ENCODE data around the gene RANBP3. TPM values are rescaled to one million over a fixed set of nuclear protein-coding genes. Genes with fewer than 3 reads are reported as not detected.

RANBP3 gene
- total RNA-seq, 6 experiments from 2014 or later = 57.6 to 80.9 (median 70.4) TPM

DNA sequence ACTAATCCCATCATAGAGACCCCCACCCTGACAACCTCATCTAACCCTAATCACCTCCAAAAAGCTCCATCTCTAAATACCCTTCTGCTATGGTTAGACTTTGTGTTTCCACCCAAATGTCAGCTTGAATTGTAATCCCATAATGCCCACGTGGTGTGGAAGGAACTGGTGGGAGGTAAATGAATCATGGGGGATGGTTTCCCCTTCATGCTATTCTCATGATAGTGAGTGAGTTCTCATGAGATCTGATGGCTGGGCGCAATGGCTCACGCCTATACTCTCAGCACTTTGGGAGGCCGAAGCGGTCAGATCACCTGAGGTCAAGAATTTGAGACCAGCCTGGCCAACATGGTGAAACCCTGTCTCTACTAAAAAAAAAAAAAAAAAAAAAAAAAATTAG lies 70.7 kb downstream of the RANBP3 start:
- no peak overlapping the region for H3K4me3 Mint-ChIP-seq
- TF ChIP-seq, protein P1, sequence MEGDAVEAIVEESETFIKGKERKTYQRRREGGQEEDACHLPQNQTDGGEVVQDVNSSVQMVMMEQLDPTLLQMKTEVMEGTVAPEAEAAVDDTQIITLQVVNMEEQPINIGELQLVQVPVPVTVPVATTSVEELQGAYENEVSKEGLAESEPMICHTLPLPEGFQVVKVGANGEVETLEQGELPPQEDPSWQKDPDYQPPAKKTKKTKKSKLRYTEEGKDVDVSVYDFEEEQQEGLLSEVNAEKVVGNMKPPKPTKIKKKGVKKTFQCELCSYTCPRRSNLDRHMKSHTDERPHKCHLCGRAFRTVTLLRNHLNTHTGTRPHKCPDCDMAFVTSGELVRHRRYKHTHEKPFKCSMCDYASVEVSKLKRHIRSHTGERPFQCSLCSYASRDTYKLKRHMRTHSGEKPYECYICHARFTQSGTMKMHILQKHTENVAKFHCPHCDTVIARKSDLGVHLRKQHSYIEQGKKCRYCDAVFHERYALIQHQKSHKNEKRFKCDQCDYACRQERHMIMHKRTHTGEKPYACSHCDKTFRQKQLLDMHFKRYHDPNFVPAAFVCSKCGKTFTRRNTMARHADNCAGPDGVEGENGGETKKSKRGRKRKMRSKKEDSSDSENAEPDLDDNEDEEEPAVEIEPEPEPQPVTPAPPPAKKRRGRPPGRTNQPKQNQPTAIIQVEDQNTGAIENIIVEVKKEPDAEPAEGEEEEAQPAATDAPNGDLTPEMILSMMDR (IDR thresholded peaks at IDR 0.05) = no peak

DNA sequence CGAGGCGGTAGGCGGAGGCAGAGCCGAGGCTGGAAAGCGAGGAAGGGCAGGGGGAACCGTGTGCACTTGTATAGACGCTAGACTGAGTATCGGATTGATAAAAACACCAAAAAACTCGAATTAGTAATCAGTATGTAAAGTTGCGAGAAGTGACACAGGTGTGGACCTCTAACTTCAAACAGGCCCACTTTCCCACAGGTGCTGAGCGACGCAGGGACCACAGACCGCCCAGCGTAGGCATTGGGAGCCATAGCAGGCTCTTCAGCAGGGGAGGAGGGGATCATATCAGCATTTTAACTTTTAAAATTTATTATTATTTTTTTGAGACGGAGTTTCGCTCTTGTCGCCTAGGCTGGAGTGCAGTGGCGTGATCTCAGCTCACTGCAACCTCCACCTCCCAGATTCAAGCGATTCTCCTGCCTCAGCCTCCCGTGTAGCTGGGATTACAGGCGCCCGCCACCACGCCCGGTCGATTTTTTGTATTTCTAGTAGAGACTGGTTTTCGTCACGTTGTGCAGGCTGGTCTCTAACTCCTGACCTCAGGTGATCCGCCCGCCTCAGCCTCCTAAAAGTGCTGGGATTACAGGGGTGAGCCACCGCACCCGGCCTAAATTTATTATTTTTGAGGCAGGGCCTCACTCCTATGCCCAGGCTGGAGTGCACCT lies 72.7 kb downstream of the RANBP3 start:
- peak overlapping the region; percentile 96 for H3K4me3 Mint-ChIP-seq
- no peak overlapping the region for H3K27ac Mint-ChIP-seq
- peaks cover 11% of the 10 kb centered on the region for H3K36me3 Mint-ChIP-seq (ENCODE audit: low read depth)
- no peak for DNase-seq
- peaks cover 7% of the 10 kb centered on the region for H3K27me3 Mint-ChIP-seq (ENCODE audit: insufficient read depth)
- H3K9me3 Mint-ChIP-seq = no peaks in the 10 kb centered on the region
- peaks cover 12% of the 10 kb centered on the region for H3K4me1 Mint-ChIP-seq (ENCODE audit: low read depth)
- TF ChIP-seq, protein P1 (IDR thresholded peaks at IDR 0.05) = no peak

More for the DNA sequence above, 70.7 kb downstream of the RANBP3 start:
- peaks cover 6% of the 10 kb centered on the region; the same call in 1 of the 2 replicates for H3K4me1 Mint-ChIP-seq (ENCODE audit: low read depth)
- peaks cover 5% of the 10 kb centered on the region; the same call in 1 of the 2 replicates for H3K36me3 Mint-ChIP-seq (ENCODE audit: low read depth)
- no peaks in the 10 kb centered on the region for H3K9me3 Mint-ChIP-seq
- no peak overlapping the region for H3K27ac Mint-ChIP-seq
- peaks cover 7% of the 10 kb centered on the region for H3K27me3 Mint-ChIP-seq (ENCODE audit: insufficient read depth)
- no peak for DNase-seq

DNA sequence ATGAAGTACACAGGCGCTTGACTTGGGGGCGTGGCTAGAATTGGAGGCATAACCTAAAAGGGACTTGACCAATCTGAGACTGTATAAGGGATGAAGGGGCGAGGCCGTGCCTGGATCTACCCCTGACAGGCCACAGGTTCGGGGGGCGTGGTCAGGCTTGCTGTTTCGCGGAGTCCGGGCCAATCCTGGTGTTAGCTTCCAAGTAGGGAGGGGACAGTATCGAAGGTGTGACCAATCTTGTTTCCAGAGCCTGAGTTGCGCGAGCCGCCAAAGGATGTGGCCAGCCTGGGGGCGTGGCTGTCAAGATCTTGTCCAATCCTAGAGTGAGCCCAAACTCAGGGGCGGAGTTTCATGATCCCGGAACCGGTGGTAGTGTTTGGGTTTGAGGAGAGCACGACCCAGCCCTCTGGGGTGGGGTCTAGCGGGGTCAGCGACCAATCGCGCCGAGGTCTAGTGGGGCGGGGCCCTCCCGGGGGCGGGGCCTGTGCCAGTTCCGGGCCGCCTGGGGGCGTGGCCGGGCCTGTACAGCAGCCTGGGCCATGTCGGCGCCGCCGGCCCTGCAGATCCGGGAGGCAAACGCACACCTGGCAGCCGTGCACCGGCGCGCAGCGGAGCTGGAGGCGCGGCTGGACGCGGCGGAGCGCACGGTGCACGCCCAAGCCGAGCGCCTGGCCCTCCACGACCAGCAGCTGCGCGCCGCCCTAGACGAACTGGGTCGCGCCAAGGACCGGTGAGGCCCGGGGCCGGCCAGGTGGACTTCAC lies 73.4 kb downstream of the RANBP3 start, which contains the start of gene VMAC:
Gene VMAC (plus strand): TSS at position 521 of the 762 bp plus-strand sequence. CDS start 19 bp downstream, at position 540.
- Mint-ChIP-seq H3K36me3 (ENCODE audit: low read depth) (peaks cover 16% of the 10 kb centered on the region), H3K27me3 (ENCODE audit: insufficient read depth) (peaks cover 7% of the 10 kb centered on the region), H3K4me1 (ENCODE audit: low read depth) (peaks cover 12% of the 10 kb centered on the region), H3K27ac (peak within 1 kb of the TSS; percentile 99), H3K9me3 (no peaks in the 10 kb centered on the region), H3K4me3 (peak within 1 kb of the TSS; percentile 96)
- peak; percentile 100 for DNase-seq
- TF ChIP-seq, protein P1 (IDR thresholded peaks at IDR 0.05) = no peak

DNA sequence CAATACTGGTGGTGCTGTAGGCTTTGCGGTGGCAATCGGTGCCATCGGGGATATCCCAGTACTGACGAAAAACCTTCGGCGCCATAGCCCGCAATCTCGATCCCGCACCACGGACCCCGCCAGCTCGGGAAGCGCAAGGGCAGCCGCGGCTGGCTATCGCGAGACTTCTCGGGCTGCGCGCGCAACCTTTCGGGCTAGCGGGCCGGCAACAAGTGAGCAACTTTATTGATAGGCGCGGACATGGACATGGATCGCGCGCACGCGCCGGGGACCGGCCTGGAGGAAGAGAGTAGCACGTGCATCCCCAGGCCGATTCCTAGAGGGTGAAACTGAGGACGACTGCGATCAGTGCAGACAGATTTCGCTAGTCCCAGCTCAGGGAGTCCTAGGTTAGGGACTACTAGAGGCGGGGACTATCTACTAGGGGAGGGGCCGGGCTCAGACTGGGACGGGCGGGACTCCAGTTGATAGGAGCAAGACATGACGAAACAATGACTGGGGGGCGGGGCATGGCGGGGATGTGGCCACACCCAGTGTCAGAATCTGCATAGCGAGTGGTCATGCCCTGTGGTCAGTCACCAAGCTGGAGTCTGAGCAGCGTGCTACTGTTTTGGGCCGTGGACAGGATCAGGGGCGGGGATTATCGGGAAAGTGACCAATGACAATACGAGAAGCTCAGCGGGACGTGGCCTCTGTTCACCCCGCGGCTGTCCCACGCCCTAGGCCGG lies 74.2 kb downstream of the RANBP3 start, which contains the start of gene NDUFA11:
Gene NDUFA11 (minus strand): TSS at position 167 of the 728 bp plus-strand sequence. CDS start 82 bp downstream, at position 85.
- peak within 1 kb of the TSS; percentile 99 for H3K27ac Mint-ChIP-seq
- H3K4me1 Mint-ChIP-seq (ENCODE audit: low read depth) = peaks cover 12% of the 10 kb centered on the region
- H3K36me3 Mint-ChIP-seq (ENCODE audit: low read depth) = peaks cover 16% of the 10 kb centered on the region
- peak within 1 kb of the TSS; percentile 96 for H3K4me3 Mint-ChIP-seq
- DNase-seq = peak; percentile 96
- TF ChIP-seq, protein P1 (IDR thresholded peaks at IDR 0.05) = no peak
- H3K9me3 Mint-ChIP-seq = no peaks in the 10 kb centered on the region
- peaks cover 7% of the 10 kb centered on the region for H3K27me3 Mint-ChIP-seq (ENCODE audit: insufficient read depth)

DNA sequence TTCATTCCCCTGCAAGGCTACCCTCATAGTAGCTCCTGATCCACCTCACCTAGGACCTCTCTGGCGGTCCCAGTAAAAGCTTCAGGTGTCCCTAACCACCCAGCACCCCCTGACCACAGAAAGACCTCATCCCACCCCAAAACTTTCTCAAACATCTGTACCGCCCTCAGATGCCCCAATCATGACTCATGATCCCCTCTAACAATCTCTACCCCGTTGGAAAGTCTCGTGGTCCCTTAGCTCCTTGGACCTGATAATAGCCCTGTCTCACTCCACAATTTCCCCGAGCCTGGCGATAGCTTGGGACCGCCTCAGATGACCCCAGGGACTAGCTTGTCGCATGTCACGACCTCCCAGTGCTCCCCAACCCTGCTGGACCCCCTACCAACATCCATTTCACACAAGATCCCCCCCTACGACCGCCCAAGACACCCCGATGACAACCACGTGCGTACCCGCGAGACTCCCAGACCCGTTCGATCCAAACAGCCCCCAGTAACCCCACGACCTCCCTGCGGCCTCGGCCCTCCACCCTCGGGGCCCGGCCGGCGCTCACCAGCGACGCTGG lies 74.8 kb downstream of the RANBP3 start:
- peak overlapping the region; percentile 96 for H3K4me3 Mint-ChIP-seq
- peak; percentile 32 for DNase-seq
- H3K27me3 Mint-ChIP-seq (ENCODE audit: insufficient read depth) = peaks cover 7% of the 10 kb centered on the region
- no peaks in the 10 kb centered on the region for H3K9me3 Mint-ChIP-seq
- peaks cover 12% of the 10 kb centered on the region for H3K4me1 Mint-ChIP-seq (ENCODE audit: low read depth)
- H3K27ac Mint-ChIP-seq = peak overlapping the region; percentile 99
- TF ChIP-seq, protein P1 (IDR thresholded peaks at IDR 0.05) = no peak
- H3K36me3 Mint-ChIP-seq (ENCODE audit: low read depth) = peaks cover 16% of the 10 kb centered on the region

Data from HFFc6 (cell line).